Osteoblast (primary cell): ENCODE measurements around the gene PSMC1. TPM values are rescaled to one million over a fixed set of nuclear protein-coding genes. Genes with fewer than 3 reads are reported as not detected.

Experiments used
- DNase-seq: peaks from one replicate; pipeline ENCODE4 v3.0.0; 2011; ENCODE audit warnings: low spot score, mixed read lengths; ENCODE audit not compliant: insufficient read length; ENCODE audit errors: missing footprints
- H2AFZ ChIP-seq: 2 replicates; pipeline ENCODE4 v1.6.0; 2011; ENCODE audit warnings: mild to moderate bottlenecking, low read length
- H3K27ac ChIP-seq: 2 replicates; pipeline ENCODE4 v1.5.1; 2011; ENCODE audit warnings: mild to moderate bottlenecking, low read depth, low read length, moderate library complexity
- H3K27me3 ChIP-seq: 2 replicates; pipeline ENCODE4 v1.6.0; 2012; ENCODE audit warnings: mild to moderate bottlenecking, control low read depth, inconsistent platforms, low read length, moderate library complexity; ENCODE audit not compliant: insufficient read depth
- H3K36me3 ChIP-seq: 2 replicates; pipeline ENCODE4 v1.5.1; 2011; ENCODE audit warnings: mild to moderate bottlenecking, low read length, control low read depth, moderate library complexity; ENCODE audit not compliant: insufficient read depth
- H3K4me1 ChIP-seq: 2 replicates; pipeline ENCODE4 v1.5.1; 2011; ENCODE audit warnings: mild to moderate bottlenecking, low read length, control low read depth, moderate library complexity; ENCODE audit not compliant: insufficient read depth
- H3K4me2 ChIP-seq: 2 replicates; pipeline ENCODE4 v1.6.0; 2011; ENCODE audit warnings: mild to moderate bottlenecking, low read length; ENCODE audit not compliant: insufficient read depth
- H3K4me3 ChIP-seq: fragments of 200-600 bp; sonication (generic); 3 replicates; pipeline ENCODE4 v1.5.1; 2012; ENCODE audit warnings: mild to moderate bottlenecking, low read length, inconsistent platforms; ENCODE audit not compliant: insufficient read depth
- H3K79me2 ChIP-seq: 2 replicates; pipeline ENCODE4 v1.6.0; 2012; ENCODE audit warnings: mild to moderate bottlenecking, low read length, control low read depth, inconsistent platforms; ENCODE audit not compliant: insufficient read depth
- H3K9me3 ChIP-seq: 2 replicates; pipeline ENCODE4 v1.5.1; 2011; ENCODE audit warnings: low read depth, low read length, control low read depth
- H4K20me1 ChIP-seq: 2 replicates; pipeline ENCODE4 v1.6.0; 2012; ENCODE audit warnings: mild to moderate bottlenecking, low read length, control low read depth; ENCODE audit not compliant: insufficient read depth
- CTCF ChIP-seq: IDR thresholded peaks from 2 replicates; pipeline ENCODE4 v1.5.1; 2011; ENCODE audit warnings: mild to moderate bottlenecking, low read depth, low read length, moderate library complexity; ENCODE audit errors: extremely low read depth
- total RNA-seq: library from RNA; depleted of rRNA; stranded (reverse); fragments of >200 nt; gene quantifications from 2 replicates; pipeline ENCODE4 v1.2.3, GENCODE V29; 2012

Gene PSMC1
- total RNA-seq, 1 donor = 94.8 TPM

- TF ChIP-seq CTCF = no peak
- H2AFZ ChIP-seq = no peak overlapping the region
- H3K9me3 ChIP-seq = no peaks in the 10 kb centered on the region
- DNase-seq = no peak
- no peak overlapping the region for H3K4me2 ChIP-seq
- no peaks in the 10 kb centered on the region for H3K4me1 ChIP-seq
- H3K36me3 ChIP-seq = no peaks in the 10 kb centered on the region
- no peaks in the 10 kb centered on the region for H4K20me1 ChIP-seq
- no peaks in the 10 kb centered on the region for H3K27me3 ChIP-seq
- no peak overlapping the region for H3K27ac ChIP-seq
- H3K4me3 ChIP-seq = no peak overlapping the region
- H3K79me2 ChIP-seq = no peaks in the 10 kb centered on the region
Measured at GRCh38 chr14:90248594-90248993, 7.8 kb upstream of the PSMC1 start.

GRCh38 chr14:90253826-90254225 lies 2.5 kb upstream of the PSMC1 start:
- peaks cover 28% of the 10 kb centered on the region for H3K79me2 ChIP-seq
- H3K4me2 ChIP-seq = no peak overlapping the region
- peaks cover 2% of the 10 kb centered on the region for H3K36me3 ChIP-seq
- no peak overlapping the region for H2AFZ ChIP-seq
- DNase-seq = no peak
- no peak for TF ChIP-seq CTCF
- H3K9me3 ChIP-seq = no peaks in the 10 kb centered on the region
- H4K20me1 ChIP-seq = peaks cover 15% of the 10 kb centered on the region
- H3K27me3 ChIP-seq = no peaks in the 10 kb centered on the region
- peaks cover 13% of the 10 kb centered on the region for H3K4me1 ChIP-seq
- H3K27ac ChIP-seq = no peak overlapping the region
- no peak overlapping the region for H3K4me3 ChIP-seq

- no peaks in the 10 kb centered on the region for H3K27me3 ChIP-seq
- H3K9me3 ChIP-seq = no peaks in the 10 kb centered on the region
- peaks cover 21% of the 10 kb centered on the region for H4K20me1 ChIP-seq
- H3K4me2 ChIP-seq = peak overlapping the region; percentile 89
- H3K4me3 ChIP-seq = peak overlapping the region; percentile 99
- TF ChIP-seq CTCF = no peak
- H3K36me3 ChIP-seq = peaks cover 12% of the 10 kb centered on the region
- H3K27ac ChIP-seq = no peak overlapping the region
- H3K4me1 ChIP-seq = peaks cover 13% of the 10 kb centered on the region
- peaks cover 34% of the 10 kb centered on the region for H3K79me2 ChIP-seq
- H2AFZ ChIP-seq = peak overlapping the region; percentile 85
- no peak for DNase-seq
Measured at GRCh38 chr14:90255871-90256270, 482 bp upstream of the PSMC1 start.

GRCh38 chr14:90263748-90264449 lies 7.5 kb downstream of the PSMC1 start:
- Histone ChIP-seq H3K4me3 (no peak overlapping the region), H3K79me2 (peaks cover 14% of the 10 kb centered on the region), H3K36me3 (peaks cover 78% of the 10 kb centered on the region), H3K4me2 (no peak overlapping the region), H2AFZ (no peak overlapping the region), H3K4me1 (no peaks in the 10 kb centered on the region), H3K9me3 (no peaks in the 10 kb centered on the region), H3K27ac (no peak overlapping the region), H3K27me3 (no peaks in the 10 kb centered on the region), H4K20me1 (peaks cover 5% of the 10 kb centered on the region)
- DNase-seq = no peak
- no peak for TF ChIP-seq CTCF
